ENCODE data around the gene POLR1E. TPM values are rescaled to one million over a fixed set of nuclear protein-coding genes. Genes with fewer than 3 reads are reported as not detected.

POLR1E gene
- total and polyA plus RNA-seq, 3 experiments from 2014 or later: 21.4 to 84.6 (median 82.5) TPM

GRCh38 chr9:37531699-37532098 is 46.0 kb downstream of the POLR1E start:
- Histone ChIP-seq H3K36me3 (ENCODE audit: insufficient read depth, low read length) (no peaks in the 10 kb centered on the region), H3K27ac (ENCODE audit: low read depth, low read length) (peak overlapping the region; percentile 35), H3K27me3 (ENCODE audit: insufficient read depth, low read length, poor library complexity, severe bottlenecking) (no peaks in the 10 kb centered on the region), H3K4me3 (ENCODE audit: low read length) (no peak overlapping the region), H3K4me1 (ENCODE audit: insufficient read depth, low read length) (no peaks in the 10 kb centered on the region), H3K9me3 (ENCODE audit: low read length) (no peaks in the 10 kb centered on the region)
- DNase-seq: peak in 3 of 5 donors; percentile 24 to 71 (median 67)
- H3K4me1 Mint-ChIP-seq: peaks cover 23 to 27% (median 25%) of the 10 kb centered on the region in 3 donors
- H3K9me3 Mint-ChIP-seq: no peaks in the 10 kb centered on the region
- no peaks in the 10 kb centered on the region for H3K36me3 Mint-ChIP-seq
- peak overlapping the region in 6 of 7 donors; percentile 36 to 75 (median 48) for H3K4me3 Mint-ChIP-seq
- CTCF ChIA-PET: no interaction called here
- POLR2A ChIA-PET: no interaction called here
- H3K27me3 Mint-ChIP-seq: no peaks in the 10 kb centered on the region
- peak overlapping the region; percentile 47 to 95 (median 90) for H3K27ac Mint-ChIP-seq

GRCh38 chr9:37534412-37534811 is 48.7 kb downstream of the POLR1E start:
- Mint-ChIP-seq H3K36me3 (peaks cover 0 to 2% (median 0%) of the 10 kb centered on the region in 3 donors), H3K4me1 (peaks cover 11 to 12% (median 12%) of the 10 kb centered on the region in 3 donors), H3K27ac (peak overlapping the region in 3 of 8 donors; percentile 13 to 74 (median 55)), H3K27me3 (no peaks in the 10 kb centered on the region), H3K4me3 (no peak overlapping the region), H3K9me3 (no peaks in the 10 kb centered on the region)
- DNase-seq: no peak
- H3K27ac ChIP-seq (ENCODE audit: low read depth, low read length): no peak overlapping the region
- H3K36me3 ChIP-seq (ENCODE audit: insufficient read depth, low read length): no peaks in the 10 kb centered on the region
- ChIA-PET CTCF (interaction anchor here (0.9 to 1.6 kb wide), 2 partner anchors 22 to 40 kb away, joined by 3 to 4 read pairs; no protein-coding TSS in a partner anchor), POLR2A (no interaction called here)
- H3K4me1 ChIP-seq (ENCODE audit: insufficient read depth, low read length): no peaks in the 10 kb centered on the region
- no peak overlapping the region for H3K4me3 ChIP-seq (ENCODE audit: low read length)
- no peaks in the 10 kb centered on the region for H3K27me3 ChIP-seq (ENCODE audit: insufficient read depth, low read length, poor library complexity, severe bottlenecking)
- H3K9me3 ChIP-seq (ENCODE audit: low read length): no peaks in the 10 kb centered on the region

- H3K27ac Mint-ChIP-seq: peak overlapping the region in 2 of 8 donors; percentile 55 to 68
- ChIA-PET CTCF (interaction anchor here (0.9 kb wide), 1 partner anchor 23 kb away, joined by 3 read pairs; no protein-coding TSS in a partner anchor), POLR2A (no interaction called here)
- peaks cover 0 to 2% (median 0%) of the 10 kb centered on the region in 3 donors for H3K36me3 Mint-ChIP-seq
- peaks cover 9 to 10% (median 10%) of the 10 kb centered on the region in 3 donors for H3K4me1 Mint-ChIP-seq
- no peak for DNase-seq
- Histone ChIP-seq H3K36me3 (ENCODE audit: insufficient read depth, low read length) (no peaks in the 10 kb centered on the region), H3K9me3 (ENCODE audit: low read length) (no peaks in the 10 kb centered on the region), H3K4me1 (ENCODE audit: insufficient read depth, low read length) (no peaks in the 10 kb centered on the region), H3K27me3 (ENCODE audit: insufficient read depth, low read length, poor library complexity, severe bottlenecking) (no peaks in the 10 kb centered on the region), H3K27ac (ENCODE audit: low read depth, low read length) (no peak overlapping the region), H3K4me3 (ENCODE audit: low read length) (no peak overlapping the region)
- H3K27me3 Mint-ChIP-seq: no peaks in the 10 kb centered on the region
- H3K4me3 Mint-ChIP-seq: no peak overlapping the region
- H3K9me3 Mint-ChIP-seq: no peaks in the 10 kb centered on the region
Measured at GRCh38 chr9:37534901-37535300, 49.2 kb downstream of the POLR1E start.

- no peaks in the 10 kb centered on the region for H3K4me1 Mint-ChIP-seq
- H3K27me3 Mint-ChIP-seq: no peaks in the 10 kb centered on the region
- no peaks in the 10 kb centered on the region for H3K9me3 Mint-ChIP-seq
- H3K27me3 ChIP-seq (ENCODE audit: insufficient read depth, low read length, poor library complexity, severe bottlenecking): no peaks in the 10 kb centered on the region
- peak overlapping the region in 1 of 8 donors; percentile 23 for H3K27ac Mint-ChIP-seq
- CTCF ChIA-PET: no interaction called here
- no peaks in the 10 kb centered on the region for H3K9me3 ChIP-seq (ENCODE audit: low read length)
- no peak overlapping the region for H3K4me3 ChIP-seq (ENCODE audit: low read length)
- no peak overlapping the region for H3K4me3 Mint-ChIP-seq
- no peaks in the 10 kb centered on the region for H3K4me1 ChIP-seq (ENCODE audit: insufficient read depth, low read length)
- peaks cover 0 to 3% (median 2%) of the 10 kb centered on the region in 3 donors for H3K36me3 Mint-ChIP-seq
- no peak overlapping the region for H3K27ac ChIP-seq (ENCODE audit: low read depth, low read length)
- POLR2A ChIA-PET: no interaction called here
- DNase-seq: no peak
- H3K36me3 ChIP-seq (ENCODE audit: insufficient read depth, low read length): no peaks in the 10 kb centered on the region
Measured at GRCh38 chr9:37538099-37538498, 52.4 kb downstream of the POLR1E start.

GRCh38 chr9:37539634-37540033 is 53.9 kb downstream of the POLR1E start:
- H3K36me3 ChIP-seq (ENCODE audit: insufficient read depth, low read length): no peaks in the 10 kb centered on the region
- Mint-ChIP-seq H3K4me1 (no peaks in the 10 kb centered on the region), H3K27ac (peak overlapping the region in 1 of 8 donors; percentile 6), H3K9me3 (no peaks in the 10 kb centered on the region), H3K4me3 (no peak overlapping the region), H3K36me3 (peaks cover 0 to 3% (median 2%) of the 10 kb centered on the region in 3 donors), H3K27me3 (peaks cover 0 to 1% of the 10 kb centered on the region in 2 donors)
- CTCF ChIA-PET: no interaction called here
- H3K9me3 ChIP-seq (ENCODE audit: low read length): no peaks in the 10 kb centered on the region
- DNase-seq: no peak
- H3K4me3 ChIP-seq (ENCODE audit: low read length): no peak overlapping the region
- POLR2A ChIA-PET: no interaction called here
- H3K27ac ChIP-seq (ENCODE audit: low read depth, low read length): no peak overlapping the region
- H3K27me3 ChIP-seq (ENCODE audit: insufficient read depth, low read length, poor library complexity, severe bottlenecking): no peaks in the 10 kb centered on the region
- no peaks in the 10 kb centered on the region for H3K4me1 ChIP-seq (ENCODE audit: insufficient read depth, low read length)

GRCh38 chr9:37540634-37541033 is 54.9 kb downstream of the POLR1E start:
- CTCF ChIA-PET: no interaction called here
- H3K36me3 ChIP-seq (ENCODE audit: insufficient read depth, low read length): no peaks in the 10 kb centered on the region

GRCh38 chr9:37541465-37541864 is 55.7 kb downstream of the POLR1E start:
- H3K27me3 ChIP-seq (ENCODE audit: insufficient read depth, low read length, poor library complexity, severe bottlenecking): no peaks in the 10 kb centered on the region
- no peak overlapping the region for H3K4me3 ChIP-seq (ENCODE audit: low read length)
- H3K4me1 Mint-ChIP-seq: no peaks in the 10 kb centered on the region
- H3K4me1 ChIP-seq (ENCODE audit: insufficient read depth, low read length): no peaks in the 10 kb centered on the region
- no peak overlapping the region for H3K4me3 Mint-ChIP-seq
- no peaks in the 10 kb centered on the region for H3K36me3 ChIP-seq (ENCODE audit: insufficient read depth, low read length)
- POLR2A ChIA-PET: no interaction called here
- H3K36me3 Mint-ChIP-seq: peaks cover 0 to 3% (median 2%) of the 10 kb centered on the region in 3 donors
- H3K27ac ChIP-seq (ENCODE audit: low read depth, low read length): no peak overlapping the region
- H3K9me3 ChIP-seq (ENCODE audit: low read length): no peaks in the 10 kb centered on the region
- H3K9me3 Mint-ChIP-seq: no peaks in the 10 kb centered on the region
- no peak for DNase-seq
- no peak overlapping the region for H3K27ac Mint-ChIP-seq
- H3K27me3 Mint-ChIP-seq: peaks cover 0 to 1% of the 10 kb centered on the region in 2 donors
- CTCF ChIA-PET: no interaction called here

More at GRCh38 chr9:37540634-37541033, 54.9 kb downstream of the POLR1E start:
- POLR2A ChIA-PET: no interaction called here
- no peak overlapping the region for H3K27ac Mint-ChIP-seq
- Histone ChIP-seq H3K4me1 (ENCODE audit: insufficient read depth, low read length) (no peaks in the 10 kb centered on the region), H3K9me3 (ENCODE audit: low read length) (no peaks in the 10 kb centered on the region), H3K27ac (ENCODE audit: low read depth, low read length) (no peak overlapping the region), H3K27me3 (ENCODE audit: insufficient read depth, low read length, poor library complexity, severe bottlenecking) (no peaks in the 10 kb centered on the region), H3K4me3 (ENCODE audit: low read length) (no peak overlapping the region)
- peaks cover 0 to 1% of the 10 kb centered on the region in 2 donors for H3K27me3 Mint-ChIP-seq
- H3K9me3 Mint-ChIP-seq: no peaks in the 10 kb centered on the region
- H3K4me3 Mint-ChIP-seq: no peak overlapping the region
- no peak for DNase-seq
- peaks cover 0 to 3% (median 2%) of the 10 kb centered on the region in 3 donors for H3K36me3 Mint-ChIP-seq
- H3K4me1 Mint-ChIP-seq: no peaks in the 10 kb centered on the region

- Histone ChIP-seq H3K27me3 (ENCODE audit: insufficient read depth, low read length, poor library complexity, severe bottlenecking) (no peaks in the 10 kb centered on the region), H3K4me1 (ENCODE audit: insufficient read depth, low read length) (no peaks in the 10 kb centered on the region), H3K4me3 (ENCODE audit: low read length) (no peak overlapping the region), H3K9me3 (ENCODE audit: low read length) (no peaks in the 10 kb centered on the region), H3K36me3 (ENCODE audit: insufficient read depth, low read length) (no peaks in the 10 kb centered on the region), H3K27ac (ENCODE audit: low read depth, low read length) (no peak overlapping the region)
- Mint-ChIP-seq H3K4me1 (no peaks in the 10 kb centered on the region), H3K27ac (no peak overlapping the region), H3K27me3 (peaks cover 0 to 1% of the 10 kb centered on the region in 2 donors), H3K4me3 (no peak overlapping the region), H3K36me3 (peaks cover 0 to 3% (median 2%) of the 10 kb centered on the region in 3 donors), H3K9me3 (no peaks in the 10 kb centered on the region)
- ChIA-PET CTCF (no interaction called here), POLR2A (interaction anchor here (0.7 kb wide), 1 partner anchor 475 kb away, joined by 3 read pairs; no protein-coding TSS in a partner anchor)
- DNase-seq: no peak
Measured at GRCh38 chr9:37542488-37542887, 56.7 kb downstream of the POLR1E start.
